GM21737 (cell line): ENCODE results near the gene MAD1L1.
"Not testable (repeated sequence)": the region's sequence is repeated elsewhere in the genome, so short reads cannot be mapped to it uniquely, and the experiment has no call there.

Source experiments
- ATAC-seq: cut with Tn5 transposase; IDR thresholded peaks from one replicate; pipeline ENCODE4 v1.9.1; 2021; ENCODE audit warnings: mild to moderate bottlenecking, moderate library complexity; ENCODE audit not compliant: unreplicated experiment

Gene MAD1L1

GRCh38 chr7:2072798-2073197 is 159.9 kb downstream of the MAD1L1 start:
- no peak for ATAC-seq

GRCh38 chr7:2072042-2072441 is 160.7 kb downstream of the MAD1L1 start:
- peak; percentile 71 for ATAC-seq

- ATAC-seq, result no peak
Observed at GRCh38 chr7:2071133-2071832, 161.5 kb downstream of the MAD1L1 start.

DNA sequence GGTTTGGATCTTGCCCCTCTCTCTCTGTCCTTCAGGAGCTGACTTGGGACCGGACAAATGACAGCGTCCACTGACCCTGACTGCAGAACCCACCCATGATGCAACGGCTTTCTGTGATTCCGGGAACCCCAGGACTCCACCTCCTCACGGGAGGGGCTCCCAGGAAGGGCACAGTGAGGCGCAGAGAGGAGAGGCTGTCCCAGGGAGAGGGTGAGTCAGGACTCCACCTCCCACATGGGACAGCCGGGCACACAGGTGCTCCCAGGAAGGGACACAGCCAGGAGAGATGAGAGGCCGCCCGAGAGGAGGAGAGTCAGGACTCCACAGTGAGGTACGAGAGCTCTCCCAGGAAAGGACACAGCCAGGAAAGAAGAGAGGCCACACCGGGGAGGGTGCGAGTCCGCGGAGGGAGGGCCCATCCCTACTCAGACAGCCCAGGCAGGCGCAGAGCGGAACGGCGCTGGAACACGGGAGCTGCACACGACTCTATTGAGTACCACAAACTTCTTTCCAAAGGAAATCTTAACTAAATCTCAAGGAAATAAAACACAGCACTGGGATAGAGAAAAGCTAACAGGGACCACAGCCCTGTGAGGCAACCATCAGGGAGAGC is 162.5 kb downstream of the MAD1L1 start:
- no peak for ATAC-seq

DNA sequence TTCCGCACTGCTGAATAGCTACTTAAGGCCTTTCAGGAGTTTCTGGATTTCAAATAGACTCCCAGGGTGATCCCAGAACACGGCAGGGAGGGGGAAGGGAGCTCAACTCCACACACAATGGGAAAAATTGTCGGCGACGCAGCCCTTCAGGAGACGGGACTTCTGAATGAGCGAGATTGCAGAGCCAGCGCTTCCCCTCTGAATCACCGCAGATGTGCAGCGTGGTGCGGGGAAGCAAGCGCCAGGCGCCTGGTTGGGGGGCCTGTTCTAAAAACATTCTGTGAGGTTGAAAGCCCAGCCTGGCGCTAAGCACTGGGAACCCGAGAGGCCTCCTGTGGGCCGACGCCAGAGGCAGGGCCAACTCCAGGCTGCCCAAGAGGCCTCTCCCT is 163.3 kb downstream of the MAD1L1 start:
- ATAC-seq, result no peak

GRCh38 chr7:2068693-2069471 is 163.9 kb downstream of the MAD1L1 start:
- no peak for ATAC-seq

DNA sequence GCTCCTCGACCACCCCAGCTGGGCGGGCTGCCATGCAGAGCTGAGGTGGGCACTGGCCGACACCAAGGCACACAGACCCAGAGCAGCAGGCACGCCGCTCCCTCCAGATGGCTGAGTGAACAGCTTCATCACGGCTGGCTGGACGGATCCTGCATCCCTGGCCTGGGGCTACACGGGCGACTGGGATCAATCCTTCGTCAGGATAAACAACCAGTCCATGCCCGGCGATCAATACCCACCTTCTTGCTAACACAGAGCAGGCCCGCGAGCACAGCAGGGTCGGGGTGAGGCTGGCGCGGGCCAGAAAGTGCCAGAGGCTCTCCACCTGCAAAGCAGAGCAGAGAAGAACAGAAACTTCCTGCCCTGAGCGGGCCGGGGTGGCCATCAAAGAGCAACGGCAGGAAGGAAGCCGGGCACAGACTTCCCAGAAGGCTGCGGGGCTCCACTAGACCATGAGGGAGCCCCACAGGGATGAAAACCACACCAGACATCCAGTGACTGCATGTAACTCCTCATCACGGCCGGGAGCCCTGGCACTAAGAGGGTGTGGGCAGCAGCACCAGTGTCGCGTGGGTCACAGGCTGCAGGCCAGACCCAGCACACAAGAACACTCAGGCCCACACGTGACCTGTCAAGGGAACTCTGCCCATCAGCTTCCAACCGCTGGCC is 166.4 kb downstream of the MAD1L1 start:
- no peak for ATAC-seq

- ATAC-seq, result no peak
Observed at GRCh38 chr7:2065528-2065927, 167.2 kb downstream of the MAD1L1 start.

DNA sequence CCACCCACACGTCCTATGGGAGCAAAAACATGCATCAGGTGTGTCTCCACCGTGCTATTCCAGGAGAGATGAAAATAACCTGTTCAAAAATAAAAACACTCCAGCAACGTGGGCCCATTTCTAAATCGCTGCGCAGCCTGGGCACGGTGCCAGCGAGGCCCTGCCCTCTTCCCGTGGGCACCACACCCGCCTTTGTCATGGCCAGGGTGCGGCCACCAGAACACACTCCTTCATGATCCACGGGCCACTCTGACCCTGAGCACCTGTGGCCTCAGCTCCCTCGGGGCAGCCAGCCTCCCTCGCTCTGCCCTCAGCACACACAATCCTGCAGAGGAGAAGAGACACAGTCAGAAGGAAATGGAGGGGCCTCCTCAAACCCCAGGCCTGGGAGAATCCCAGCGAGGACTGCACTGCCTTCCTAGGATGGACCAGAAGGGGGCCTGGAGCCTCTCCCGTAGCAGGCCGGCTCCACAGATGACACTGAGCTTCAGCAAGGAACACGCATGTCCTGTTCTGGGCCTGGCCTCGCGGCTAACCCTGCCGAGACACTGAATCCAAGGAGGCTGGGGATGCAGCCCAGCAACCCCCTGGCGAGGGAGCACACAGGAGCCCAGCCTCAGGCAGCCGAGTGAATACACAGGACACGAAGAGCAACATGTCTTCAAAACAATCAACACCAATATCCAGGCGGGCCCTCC is 169.0 kb downstream of the MAD1L1 start:
- no peak for ATAC-seq

DNA sequence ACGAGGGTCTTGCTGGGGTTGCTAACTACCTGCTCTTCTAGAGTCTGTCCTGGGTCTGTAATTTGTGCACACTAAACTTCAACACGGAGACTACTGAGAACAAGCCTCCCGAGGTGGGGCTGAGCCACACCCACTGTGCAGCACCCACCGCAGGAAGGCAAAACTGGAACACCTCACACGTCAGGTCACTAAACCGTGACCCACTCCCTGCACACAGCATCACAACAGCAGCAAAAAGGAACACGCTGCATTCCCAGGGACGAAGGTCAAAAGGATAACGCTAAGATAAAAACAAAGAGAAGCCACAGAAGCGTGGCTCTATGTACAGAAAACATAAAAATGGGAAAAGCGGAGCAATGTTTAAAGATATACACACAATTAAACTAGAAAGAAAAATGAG is 170.1 kb downstream of the MAD1L1 start:
- no peak for ATAC-seq

- ATAC-seq, result no peak
Observed at GRCh38 chr7:2060701-2061100, 172.0 kb downstream of the MAD1L1 start.

DNA sequence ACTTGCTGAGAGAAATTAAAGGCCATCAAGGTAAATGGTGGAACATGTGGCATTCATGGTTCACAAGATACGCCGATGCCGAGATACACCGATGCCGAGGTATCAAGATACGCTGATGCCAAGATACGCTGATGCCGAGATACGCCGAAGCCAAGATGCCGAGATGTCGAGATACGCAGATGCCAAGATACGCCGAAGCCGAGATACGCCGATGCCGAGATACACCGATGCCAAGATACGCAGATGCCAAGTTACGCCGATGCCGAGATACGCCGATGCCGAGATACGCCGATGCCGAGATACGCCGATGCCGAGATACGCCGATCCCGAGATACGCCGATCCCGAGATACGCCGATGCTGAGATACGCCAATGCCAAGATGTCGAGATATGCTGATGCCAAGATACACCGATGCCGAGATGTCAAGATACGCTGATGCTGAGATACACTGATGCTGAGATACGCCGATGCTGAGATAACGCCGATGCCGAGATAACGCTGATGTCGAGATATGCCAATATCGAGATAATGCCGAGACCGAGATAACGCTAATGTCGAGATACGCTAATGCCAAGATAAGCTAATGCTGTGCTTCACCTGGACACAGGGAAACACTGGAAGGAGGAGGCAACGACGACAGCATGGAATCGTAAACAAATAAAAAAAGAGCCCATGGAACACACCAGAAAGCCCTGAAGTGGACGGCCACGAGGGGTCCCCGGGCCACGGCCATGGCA is 172.6 kb downstream of the MAD1L1 start:
- no peak for ATAC-seq

- ATAC-seq, result not testable (repeated sequence)
Observed at GRCh38 chr7:2058246-2058645, 174.5 kb downstream of the MAD1L1 start.

DNA sequence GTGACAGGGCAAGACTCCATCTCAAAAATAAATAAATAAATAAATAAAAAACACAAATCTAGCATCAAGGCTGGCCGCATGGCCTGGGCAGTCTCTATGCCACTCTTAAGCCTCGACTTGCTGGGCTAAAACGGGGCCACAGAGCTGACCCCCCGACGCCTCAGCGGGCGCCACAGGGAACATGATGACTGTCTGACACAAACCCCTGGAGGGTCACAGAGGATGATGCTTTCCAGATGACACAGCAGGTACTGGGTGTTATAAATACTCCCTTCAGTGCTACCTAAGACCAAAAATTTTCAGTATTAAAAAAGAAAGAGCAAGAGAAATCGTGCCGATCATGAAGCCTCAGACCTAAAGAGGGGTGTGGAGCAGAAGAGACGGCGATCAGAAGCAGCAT is 176.8 kb downstream of the MAD1L1 start:
- ATAC-seq, result no peak

DNA sequence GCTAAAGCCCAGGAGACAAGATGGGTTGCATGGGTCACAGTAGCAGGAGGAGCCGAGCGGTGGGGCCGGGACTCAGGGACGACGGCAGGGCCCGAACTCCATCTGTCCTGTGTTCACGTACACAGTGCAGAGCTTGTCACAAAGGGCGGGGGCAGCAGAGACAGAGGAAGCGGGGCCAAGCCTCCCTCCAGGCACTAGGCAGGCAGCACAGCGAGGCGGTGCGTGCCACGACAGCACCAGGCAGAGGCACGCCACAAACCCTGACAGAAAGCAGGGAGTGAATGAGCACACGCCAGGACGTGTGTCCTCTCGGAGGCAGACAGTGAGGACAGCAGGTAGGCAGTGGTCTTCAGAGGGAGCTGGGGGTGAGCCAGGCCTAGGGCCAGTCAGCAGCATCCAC is 177.8 kb downstream of the MAD1L1 start:
- ATAC-seq, result no peak

DNA sequence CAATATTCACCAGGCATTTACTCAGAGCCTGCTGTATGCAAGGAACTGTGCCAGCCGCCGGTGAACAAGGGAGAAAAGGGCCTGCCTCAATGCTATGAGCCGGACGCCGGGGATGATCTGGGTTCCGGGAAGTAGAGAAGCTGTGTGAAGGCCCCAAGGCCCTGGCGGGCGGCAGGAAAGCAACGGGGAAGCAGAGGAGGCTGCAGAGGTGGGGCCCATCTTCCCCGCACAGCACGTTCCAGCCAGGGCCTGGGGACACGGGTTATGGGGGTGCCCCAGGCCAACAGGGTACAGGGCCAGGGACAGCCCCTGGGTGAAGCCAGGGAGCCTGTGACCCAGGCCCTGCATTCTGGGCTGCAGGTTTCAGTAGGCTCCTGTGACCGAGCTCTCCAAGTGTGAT is 179.3 kb downstream of the MAD1L1 start:
- ATAC-seq, result no peak

GRCh38 chr7:2052657-2053048 is 180.1 kb downstream of the MAD1L1 start:
- no peak for ATAC-seq

DNA sequence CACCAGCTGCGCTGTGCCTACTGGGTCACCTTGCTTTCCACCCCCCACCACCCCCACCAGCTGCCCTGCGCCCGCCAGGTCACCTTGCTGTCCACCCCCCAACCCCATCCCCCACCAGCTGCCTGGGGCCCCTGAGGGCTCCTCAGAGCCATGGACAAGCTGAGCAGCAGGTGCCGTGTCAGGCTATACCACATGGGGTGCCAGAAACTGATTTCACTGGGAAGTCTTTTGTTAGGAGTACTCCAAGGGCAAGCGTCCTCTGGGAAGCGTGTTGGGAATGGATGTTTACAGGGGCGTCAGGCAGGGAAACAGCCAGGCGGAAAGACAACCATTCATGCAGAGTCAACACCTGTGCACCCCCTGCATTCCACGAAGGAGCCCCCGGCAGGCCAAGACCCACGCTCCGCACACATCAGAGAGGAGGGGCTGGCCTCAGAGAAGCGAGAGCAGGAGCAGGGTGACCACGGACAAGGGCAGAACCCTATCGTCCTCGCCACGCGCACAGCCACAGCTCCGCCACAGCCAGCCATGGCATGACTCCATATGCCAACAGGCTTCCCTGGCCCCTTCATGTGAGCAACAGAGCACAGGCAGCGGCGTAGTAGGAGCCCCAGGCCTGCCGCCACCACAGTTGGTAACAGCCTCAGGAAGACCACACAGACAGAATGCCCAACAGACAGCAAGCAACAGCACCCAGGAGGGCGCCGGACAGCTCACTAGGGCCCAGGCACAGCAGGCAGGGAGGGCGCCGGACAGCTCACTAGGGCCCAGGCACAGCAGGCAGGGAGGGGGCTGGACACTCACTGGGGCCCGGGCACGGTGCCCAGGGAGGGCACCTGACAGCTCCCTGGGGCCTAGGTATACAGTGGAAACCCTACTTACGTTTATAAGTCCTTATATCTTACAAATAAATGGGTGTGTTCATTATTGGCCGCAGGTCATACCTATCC is 180.8 kb downstream of the MAD1L1 start:
- no peak for ATAC-seq

DNA sequence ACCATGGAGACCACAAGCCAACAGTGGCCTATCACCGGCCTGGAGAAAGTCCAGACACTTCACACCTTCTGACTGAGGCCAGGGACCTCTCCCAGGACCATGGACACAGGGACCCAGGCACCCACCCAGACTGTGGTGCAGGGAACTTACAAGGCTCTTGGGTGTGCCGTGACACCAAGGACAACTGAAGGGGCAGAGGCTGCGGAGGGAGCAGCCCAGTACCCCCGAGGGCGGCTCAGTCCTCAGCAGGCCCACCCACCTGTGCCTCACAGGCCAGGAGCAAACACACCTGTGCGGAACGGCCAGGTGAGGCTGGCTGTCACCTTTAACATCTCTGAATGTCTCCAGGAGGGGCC is 182.3 kb downstream of the MAD1L1 start:
- ATAC-seq, result no peak
